Astrocyte of the cerebellum (primary cell): ENCODE data around the gene JMJD7.

Experiments
- DNase-seq: peaks from one replicate; pipeline ENCODE4 v3.0.0-alpha.2; 2011; ENCODE audit warnings: low read depth
- H3K4me3 ChIP-seq: 2 replicates; pipeline ENCODE4 v1.5.1; 2011; ENCODE audit warnings: mild to moderate bottlenecking, low read depth, low read length, moderate library complexity
- CTCF ChIP-seq: IDR thresholded peaks from 2 replicates; pipeline ENCODE4 v1.5.1; 2012; ENCODE audit warnings: low read length, low read depth, moderate library complexity, mild to moderate bottlenecking; ENCODE audit errors: missing control alignments
- in situ Hi-C: cut with HindIII; loops from 2 replicates; pipeline ENCODE4 v1.10.0; 2017; ENCODE audit warnings: low sequenced_read_pairs

Gene JMJD7

GRCh38 chr15:41869770-41870688, 42.1 kb downstream of the JMJD7 start:
- DNase-seq: no peak
- no peak overlapping the region for H3K4me3 ChIP-seq
- in situ Hi-C loops: no loop called here
- no peak for TF ChIP-seq CTCF

- peak; percentile 18 for DNase-seq
- TF ChIP-seq CTCF: no peak
- H3K4me3 ChIP-seq: no peak overlapping the region
- in situ Hi-C loops: no loop called here
Measured at GRCh38 chr15:41870689-41871081, 42.8 kb downstream of the JMJD7 start.

GRCh38 chr15:41871175-41871905, 43.4 kb downstream of the JMJD7 start:
- DNase-seq: no peak
- in situ Hi-C loops: no loop called here
- no peak overlapping the region for H3K4me3 ChIP-seq
- no peak for TF ChIP-seq CTCF

- in situ Hi-C loops: no loop called here
- no peak for TF ChIP-seq CTCF
- no peak overlapping the region for H3K4me3 ChIP-seq
- DNase-seq: no peak
Measured at GRCh38 chr15:41872166-41872747, 44.4 kb downstream of the JMJD7 start.

- TF ChIP-seq CTCF: no peak
- in situ Hi-C loops: no loop called here
- H3K4me3 ChIP-seq: no peak overlapping the region
- DNase-seq: no peak
Measured at GRCh38 chr15:41873711-41874110, 45.8 kb downstream of the JMJD7 start.

- no peak for TF ChIP-seq CTCF
- in situ Hi-C loops: loop anchor here (25.0 kb wide), 1 partner anchor 87 kb away; no protein-coding TSS in a partner anchor
- no peak for DNase-seq
- no peak overlapping the region for H3K4me3 ChIP-seq
Measured at GRCh38 chr15:41874736-41875135, 46.8 kb downstream of the JMJD7 start.
